ENCODE results near the gene DCC.

DNA sequence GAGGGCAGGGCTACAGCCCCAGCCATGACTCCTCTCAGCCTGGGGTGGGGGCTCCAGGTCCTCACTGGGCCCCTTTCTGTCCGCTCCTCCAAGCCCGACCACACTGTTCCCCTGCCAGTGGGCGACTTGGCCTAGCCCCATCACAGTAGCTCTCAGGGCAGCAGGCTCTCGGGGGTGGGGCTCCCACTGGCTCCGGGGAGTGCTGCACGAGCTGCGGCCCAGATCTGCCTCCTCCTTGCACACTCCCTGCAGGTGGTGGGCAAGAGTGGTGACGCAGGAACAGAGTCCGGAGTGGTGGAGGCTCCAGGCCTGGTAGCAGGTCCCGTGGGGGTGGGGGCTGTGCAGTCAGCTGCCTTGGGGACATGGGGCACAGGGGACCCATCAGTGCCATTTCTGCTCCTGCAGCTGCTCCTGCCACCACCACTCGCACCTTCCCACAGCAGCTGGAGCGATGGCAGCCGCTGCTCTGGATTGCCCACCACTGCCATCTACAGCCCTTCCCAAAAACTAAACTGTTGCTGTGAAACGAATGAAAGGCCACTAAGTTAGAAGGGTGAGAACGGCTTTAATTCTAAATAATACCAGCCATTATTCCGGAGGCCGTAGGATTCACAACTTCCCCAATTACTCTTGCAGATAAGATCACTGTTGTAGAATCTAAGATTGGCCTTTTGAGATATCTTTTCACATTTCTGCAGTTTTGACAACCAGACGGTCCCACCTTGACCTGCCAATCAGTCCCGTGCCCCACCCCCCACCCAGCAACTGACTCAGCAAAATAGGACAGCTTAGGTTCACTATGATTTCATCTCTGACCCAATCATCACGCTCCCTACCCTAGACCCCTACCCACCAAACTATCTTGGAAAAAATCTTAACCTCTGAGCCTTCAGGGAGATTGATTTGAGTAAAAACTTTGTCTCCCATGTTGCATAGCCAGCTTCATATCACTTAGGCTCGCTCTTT lies 530.2 kb downstream of the DCC start:
- TF ChIP-seq POLR2A (IDR thresholded peaks at IDR 0.05; ENCODE audit: low read length): no peak
- no peak for TF ChIP-seq GATA1 (IDR thresholded peaks at IDR 0.05; ENCODE audit: low read depth, low read length)
